ENCODE data around the gene CSTPP1.

The CSTPP1 gene

GRCh38 chr11:47144541-47144940, 208.0 kb downstream of the CSTPP1 start:
- DNase-seq = no peak

GRCh38 chr11:47147250-47147649, 210.7 kb downstream of the CSTPP1 start:
- no peak for DNase-seq

GRCh38 chr11:47147681-47148080, 211.1 kb downstream of the CSTPP1 start:
- DNase-seq = no peak

- DNase-seq = no peak
Observed at GRCh38 chr11:47148270-47148669, 211.7 kb downstream of the CSTPP1 start.

GRCh38 chr11:47148903-47149531, 212.5 kb downstream of the CSTPP1 start:
- no peak for DNase-seq

GRCh38 chr11:47149782-47150181, 213.2 kb downstream of the CSTPP1 start:
- no peak for DNase-seq

GRCh38 chr11:47152126-47152952, 215.8 kb downstream of the CSTPP1 start:
- DNase-seq = no peak

GRCh38 chr11:47152953-47153950, 216.7 kb downstream of the CSTPP1 start:
- peak; percentile 41 to 42 for DNase-seq

GRCh38 chr11:47154616-47155570, 218.3 kb downstream of the CSTPP1 start:
- no peak for DNase-seq

- no peak for DNase-seq
Observed at GRCh38 chr11:47155879-47156278, 219.3 kb downstream of the CSTPP1 start.

- DNase-seq = no peak
Observed at GRCh38 chr11:47156333-47156732, 219.8 kb downstream of the CSTPP1 start.

- DNase-seq = no peak
Observed at GRCh38 chr11:47156951-47157350, 220.4 kb downstream of the CSTPP1 start.

- DNase-seq = no peak
Observed at GRCh38 chr11:47157805-47158204, 221.2 kb downstream of the CSTPP1 start.

- no peak for DNase-seq
Observed at GRCh38 chr11:47158242-47158641, 221.7 kb downstream of the CSTPP1 start.

GRCh38 chr11:47160753-47161133, 224.2 kb downstream of the CSTPP1 start:
- no peak for DNase-seq

- DNase-seq = peak; percentile 41 to 46
Observed at GRCh38 chr11:47161134-47161854, 224.7 kb downstream of the CSTPP1 start.

- no peak for DNase-seq
Observed at GRCh38 chr11:47161890-47162289, 225.3 kb downstream of the CSTPP1 start.

- no peak for DNase-seq
Observed at GRCh38 chr11:47162426-47162825, 225.9 kb downstream of the CSTPP1 start.

GRCh38 chr11:47163193-47163592, 226.6 kb downstream of the CSTPP1 start:
- no peak for DNase-seq

GRCh38 chr11:47163898-47164297, 227.3 kb downstream of the CSTPP1 start:
- no peak for DNase-seq

- no peak for DNase-seq
Observed at GRCh38 chr11:47164321-47164720, 227.8 kb downstream of the CSTPP1 start.
